Thyroid gland (tissue), 4 donors: ENCODE results near the gene RNF217. TPM values are rescaled to one million over a fixed set of nuclear protein-coding genes. Genes with fewer than 3 reads are reported as not detected.

Experiments used
- DNase-seq, 2 donors: peaks; one replicate each; pipeline ENCODE4 v3.0.0-alpha.2; 2019
- H3K27ac ChIP-seq, 3 donors: fragments of 200-600 bp; sonication (generic); 1 replicate in 2 of 3; 2 replicates in 1 of 3; pipeline ENCODE4 v1.5.1; 2016 to 2019; ENCODE audit warnings: mild to moderate bottlenecking in 1 of 3, moderate library complexity in 1 of 3
- H3K27me3 ChIP-seq: fragments of 200-600 bp; sonication (generic); one replicate; pipeline ENCODE4 v1.5.1; 2019
- H3K36me3 ChIP-seq, 2 donors: fragments of 200-600 bp; sonication (generic); one replicate each; pipeline ENCODE4 v1.5.1; 2016 to 2019
- H3K4me1 ChIP-seq, 2 donors: fragments of 200-600 bp; sonication (generic); one replicate each; pipeline ENCODE4 v1.5.1; 2017 to 2019
- H3K4me3 ChIP-seq, 3 donors: fragments of 200-600 bp; sonication (generic); replicated peaks in 1 of 3; 1 replicate in 2 of 3; 2 replicates in 1 of 3; pipeline ENCODE4 v1.5.1; 2016; ENCODE audit warnings: mild to moderate bottlenecking in 1 of 3
- H3K9me3 ChIP-seq: fragments of 200-600 bp; sonication (generic); one replicate; pipeline ENCODE4 v1.5.1; 2017
- CTCF ChIP-seq, 6 experiments: fragments of 200-600 bp in 3 of 6; fragments of 450-650 bp in 3 of 6; sonication (generic) in 3 of 6; IDR thresholded peaks; one replicate each; pipeline ENCODE4 v1.5.1; 2016 to 2019; ENCODE audit warnings: antibody characterized with exemption in 6 of 6, mild to moderate bottlenecking in 2 of 6, inconsistent platforms in 1 of 6, moderate library complexity in 1 of 6
- POLR2A ChIP-seq, 2 donors: fragments of 450-650 bp; IDR thresholded peaks; one replicate each; pipeline ENCODE4 v1.6.1; 2017; ENCODE audit warnings: antibody characterized with exemption in 2 of 2, mild to moderate bottlenecking in 2 of 2, moderate library complexity in 1 of 2
- WGBS, 2 donors: methylation state at CpG; one replicate each; pipeline ENCODE4 v1.1.5; 2017; 5-methylcytosine and 5-hydroxymethylcytosine counted together
- intact Hi-C: fragments of 100-400 bp; cut with DNase I; formaldehyde crosslinking; loops from one replicate; pipeline ENCODE4 v1.15.1; 2023
- total RNA-seq, 4 donors: library from RNA; depleted of rRNA; stranded (reverse); fragments of >200 nt; gene quantifications; one replicate each; pipeline ENCODE4 v1.2.3, GENCODE V29; 2016

RNF217 gene
- total RNA-seq, 4 donors from 2014 or later = 29.0 to 53.7 (median 31.0) TPM

DNA sequence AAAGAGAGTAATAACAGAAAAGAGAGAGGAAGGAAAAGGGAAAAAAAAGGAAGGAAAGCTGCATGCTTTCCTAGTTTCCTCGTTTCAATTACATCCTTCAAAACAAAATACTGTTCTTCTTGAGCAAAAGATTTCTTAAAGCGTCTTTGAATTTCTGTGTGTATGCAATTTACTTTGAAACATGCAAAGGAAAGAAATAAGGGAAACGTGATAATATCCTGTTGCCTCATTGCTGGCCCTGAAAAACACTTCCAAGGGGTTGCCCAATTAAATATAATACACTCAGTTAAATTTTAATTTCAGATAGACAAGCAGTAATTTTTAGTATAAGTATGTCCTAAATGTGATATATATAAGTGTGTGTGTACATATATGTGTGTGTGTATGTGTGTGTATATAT is 140.2 kb downstream of the RNF217 start:
- H3K27me3 ChIP-seq = no peaks in the 10 kb centered on the region
- intact Hi-C loops = no loop called here
- no peaks in the 10 kb centered on the region for H3K9me3 ChIP-seq
- no peaks in the 10 kb centered on the region for H3K4me1 ChIP-seq
- H3K36me3 ChIP-seq = no peaks in the 10 kb centered on the region
- H3K4me3 ChIP-seq = no peak overlapping the region
- TF ChIP-seq POLR2A (IDR thresholded peaks at IDR 0.05) (no peak), CTCF (IDR thresholded peaks at IDR 0.05) (no peak)
- H3K27ac ChIP-seq = no peak overlapping the region
- WGBS, 2 donors = 72 to 73% methylated on average over 3 of the region's 3 CpGs
- no peak for DNase-seq

- no peak for TF ChIP-seq CTCF (IDR thresholded peaks at IDR 0.05)
- TF ChIP-seq POLR2A (IDR thresholded peaks at IDR 0.05) = no peak
- Histone ChIP-seq H3K27me3 (no peaks in the 10 kb centered on the region), H3K4me3 (no peak overlapping the region), H3K4me1 (no peaks in the 10 kb centered on the region), H3K9me3 (no peaks in the 10 kb centered on the region), H3K27ac (no peak overlapping the region), H3K36me3 (no peaks in the 10 kb centered on the region)
- no peak for DNase-seq
- intact Hi-C loops = no loop called here
- WGBS, 2 donors = 83 to 94% methylated on average over 2 of the region's 2 CpGs
These were observed 140.7 kb downstream of the RNF217 start for GRCh38 chr6:125102891-125103290.

DNA sequence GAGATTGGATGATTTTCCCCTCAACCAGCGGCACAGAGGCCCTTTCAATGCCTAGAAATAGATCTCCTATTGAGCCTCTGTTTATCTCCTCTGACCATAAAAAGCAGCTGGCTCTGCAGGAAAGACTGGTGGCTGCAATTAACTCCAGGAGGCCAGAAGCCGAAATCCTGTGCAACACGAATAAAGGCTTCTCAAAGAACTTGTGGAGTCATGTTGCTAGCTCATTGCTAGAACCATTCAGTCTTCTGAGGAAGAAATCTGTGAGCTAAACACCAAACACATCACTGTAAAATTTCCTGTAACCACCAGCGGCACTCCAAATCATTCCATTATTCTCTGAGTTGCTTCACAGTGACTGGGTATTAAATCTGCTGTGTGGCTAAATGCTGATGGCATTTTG is 142.2 kb downstream of the RNF217 start:
- no peaks in the 10 kb centered on the region for H3K4me1 ChIP-seq
- TF ChIP-seq CTCF (IDR thresholded peaks at IDR 0.05) (no peak), POLR2A (IDR thresholded peaks at IDR 0.05) (no peak)
- no peak overlapping the region for H3K4me3 ChIP-seq
- no peaks in the 10 kb centered on the region for H3K9me3 ChIP-seq
- no peaks in the 10 kb centered on the region for H3K27me3 ChIP-seq
- H3K36me3 ChIP-seq = no peaks in the 10 kb centered on the region
- intact Hi-C loops = no loop called here
- DNase-seq = no peak
- 76 to 80% methylated on average over 4 of the region's 4 CpGs for WGBS, 2 donors
- no peak overlapping the region for H3K27ac ChIP-seq

DNA sequence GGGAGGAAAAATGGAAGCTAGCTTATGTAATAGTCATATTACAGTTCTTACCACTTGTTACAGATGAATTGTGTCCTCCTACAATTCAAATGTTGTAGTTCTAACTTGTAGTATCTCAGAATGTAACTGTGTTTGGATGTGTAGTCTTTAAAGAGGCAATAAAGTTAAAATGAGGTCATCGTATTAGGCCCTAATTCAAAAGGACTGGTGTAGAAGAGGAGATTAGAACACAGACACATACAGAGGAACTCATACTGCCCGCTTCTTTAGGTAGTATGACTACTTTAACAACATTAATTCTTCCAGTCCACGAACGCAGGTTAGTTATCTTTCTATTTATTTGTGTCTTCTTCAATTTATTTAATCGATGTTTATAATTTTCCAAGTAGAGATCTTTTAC is 144.8 kb downstream of the RNF217 start:
- H3K4me3 ChIP-seq = no peak overlapping the region
- no peak for DNase-seq
- WGBS, 2 donors = 96 to 98% methylated on average over 5 of the region's 5 CpGs
- no peak overlapping the region for H3K27ac ChIP-seq
- H3K27me3 ChIP-seq = no peaks in the 10 kb centered on the region
- intact Hi-C loops = no loop called here
- TF ChIP-seq POLR2A (IDR thresholded peaks at IDR 0.05) (no peak), CTCF (IDR thresholded peaks at IDR 0.05) (no peak)
- no peaks in the 10 kb centered on the region for H3K4me1 ChIP-seq
- H3K9me3 ChIP-seq = no peaks in the 10 kb centered on the region
- H3K36me3 ChIP-seq = no peaks in the 10 kb centered on the region

DNA sequence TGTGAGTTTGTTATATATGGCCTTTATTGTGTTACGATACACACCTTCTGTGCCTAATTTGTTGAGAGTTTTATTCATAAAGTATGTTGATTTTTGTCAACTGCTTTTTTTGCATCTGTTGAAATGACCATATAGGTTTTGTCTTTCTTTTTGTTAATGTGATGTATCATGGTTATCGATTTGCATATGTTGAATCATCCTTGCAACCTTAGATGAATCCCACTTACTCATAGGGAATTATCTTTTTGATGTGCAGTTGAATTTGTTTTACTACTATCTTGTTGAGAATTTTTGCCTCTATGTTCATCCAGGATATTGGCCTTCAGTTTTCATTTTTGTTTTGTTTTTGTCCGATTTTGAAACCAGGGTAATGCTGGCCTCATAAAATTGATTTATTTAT is 145.7 kb downstream of the RNF217 start:
- 94 to 96% methylated on average over 3 of the region's 3 CpGs for WGBS, 2 donors
- no peaks in the 10 kb centered on the region for H3K9me3 ChIP-seq

More for the DNA sequence above, 145.7 kb downstream of the RNF217 start:
- Histone ChIP-seq H3K27ac (no peak overlapping the region), H3K4me1 (no peaks in the 10 kb centered on the region), H3K27me3 (no peaks in the 10 kb centered on the region), H3K4me3 (no peak overlapping the region), H3K36me3 (no peaks in the 10 kb centered on the region)
- intact Hi-C loops = no loop called here
- DNase-seq = no peak
- TF ChIP-seq CTCF (IDR thresholded peaks at IDR 0.05) (no peak), POLR2A (IDR thresholded peaks at IDR 0.05) (no peak)
